ENCODE measurements around the gene IGLL5. TPM values are rescaled to one million over a fixed set of nuclear protein-coding genes. Genes with fewer than 3 reads are reported as not detected.
"Not testable (repeated sequence)": the region's sequence is repeated elsewhere in the genome, so short reads cannot be mapped to it uniquely, and the experiment has no call there.

The IGLL5 gene
- total RNA-seq, 1 donor from 2014 or later: 0.47 TPM

- Histone ChIP-seq H3K27me3 (ENCODE audit: low read depth) (peaks cover 33% of the 10 kb centered on the region), H3K4me3 (no peak overlapping the region), H3K27ac (replicated peaks) (no peak overlapping the region), H3K4me1 (no peaks in the 10 kb centered on the region), H3K9me3 (replicated peaks) (no peaks in the 10 kb centered on the region), H3K36me3 (no peaks in the 10 kb centered on the region)
- intact Hi-C loops (cut with micrococcal nuclease): no loop called here
- DNase-seq: no peak
- TF ChIP-seq, protein P1, sequence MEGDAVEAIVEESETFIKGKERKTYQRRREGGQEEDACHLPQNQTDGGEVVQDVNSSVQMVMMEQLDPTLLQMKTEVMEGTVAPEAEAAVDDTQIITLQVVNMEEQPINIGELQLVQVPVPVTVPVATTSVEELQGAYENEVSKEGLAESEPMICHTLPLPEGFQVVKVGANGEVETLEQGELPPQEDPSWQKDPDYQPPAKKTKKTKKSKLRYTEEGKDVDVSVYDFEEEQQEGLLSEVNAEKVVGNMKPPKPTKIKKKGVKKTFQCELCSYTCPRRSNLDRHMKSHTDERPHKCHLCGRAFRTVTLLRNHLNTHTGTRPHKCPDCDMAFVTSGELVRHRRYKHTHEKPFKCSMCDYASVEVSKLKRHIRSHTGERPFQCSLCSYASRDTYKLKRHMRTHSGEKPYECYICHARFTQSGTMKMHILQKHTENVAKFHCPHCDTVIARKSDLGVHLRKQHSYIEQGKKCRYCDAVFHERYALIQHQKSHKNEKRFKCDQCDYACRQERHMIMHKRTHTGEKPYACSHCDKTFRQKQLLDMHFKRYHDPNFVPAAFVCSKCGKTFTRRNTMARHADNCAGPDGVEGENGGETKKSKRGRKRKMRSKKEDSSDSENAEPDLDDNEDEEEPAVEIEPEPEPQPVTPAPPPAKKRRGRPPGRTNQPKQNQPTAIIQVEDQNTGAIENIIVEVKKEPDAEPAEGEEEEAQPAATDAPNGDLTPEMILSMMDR (IDR thresholded peaks at IDR 0.05; ENCODE audit: borderline replicate concordance): no peak
Observed at GRCh38 chr22:22920104-22920654, 32.6 kb downstream of the IGLL5 start.

DNA sequence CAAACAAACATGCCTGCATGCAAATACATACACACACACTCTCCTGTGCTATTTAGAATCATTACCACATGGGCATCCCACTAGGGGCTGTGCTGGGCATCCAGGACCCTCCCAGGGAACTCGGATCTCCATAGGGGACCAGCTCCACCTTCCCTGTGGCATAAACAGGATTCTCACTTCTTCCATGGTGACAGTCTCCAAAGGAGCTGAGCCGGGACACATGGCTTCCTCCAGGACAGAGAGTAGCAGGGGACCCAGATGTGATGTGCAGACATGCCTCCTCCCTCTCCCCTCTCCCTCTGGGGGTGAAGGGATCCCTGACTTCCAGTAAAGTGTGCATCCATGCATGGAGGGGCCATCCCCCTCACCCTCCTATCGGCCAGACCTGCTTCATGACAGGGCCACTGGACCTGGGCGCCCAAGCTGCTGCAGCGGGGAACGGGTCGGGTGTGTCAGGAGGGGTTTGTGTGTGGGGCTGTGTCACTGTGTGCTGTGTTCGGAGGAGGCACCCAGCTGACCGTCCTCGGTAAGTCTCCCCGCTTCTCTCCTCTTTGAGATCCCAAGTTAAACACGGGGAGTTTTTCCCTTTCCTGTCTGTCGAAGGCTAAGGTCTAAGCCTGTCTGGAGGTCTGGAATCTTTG, 33.4 kb downstream of the IGLL5 start:
- DNase-seq: no peak
- TF ChIP-seq, protein P1 (IDR thresholded peaks at IDR 0.05; ENCODE audit: borderline replicate concordance): no peak
- Histone ChIP-seq H3K36me3 (no peaks in the 10 kb centered on the region), H3K27ac (replicated peaks) (no peak overlapping the region), H3K4me3 (no peak overlapping the region), H3K27me3 (ENCODE audit: low read depth) (peaks cover 35% of the 10 kb centered on the region), H3K4me1 (no peaks in the 10 kb centered on the region), H3K9me3 (replicated peaks) (no peaks in the 10 kb centered on the region)
- intact Hi-C loops (cut with micrococcal nuclease): no loop called here

DNA sequence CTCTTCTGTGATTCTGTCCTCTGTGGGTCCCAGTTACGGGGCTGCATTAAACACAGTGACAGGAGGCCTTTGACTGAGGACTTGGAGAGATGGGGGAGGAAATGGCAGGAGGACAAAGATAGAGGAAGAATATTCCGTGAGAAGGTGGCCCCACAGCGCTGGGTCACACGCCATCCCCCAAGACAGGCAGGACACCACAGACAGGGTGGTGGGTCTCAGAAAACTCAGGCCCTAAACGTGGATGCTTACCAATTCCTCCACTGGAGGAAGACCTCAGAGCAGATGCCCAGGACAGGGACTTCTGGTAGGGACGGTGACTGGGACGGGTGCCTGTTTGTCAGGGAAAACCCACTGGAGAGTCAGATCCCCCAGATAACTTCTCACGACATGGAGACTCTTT, 34.0 kb downstream of the IGLL5 start:
- TF ChIP-seq, protein P1 (IDR thresholded peaks at IDR 0.05; ENCODE audit: borderline replicate concordance): no peak
- intact Hi-C loops (cut with micrococcal nuclease): no loop called here
- H3K27me3 ChIP-seq (ENCODE audit: low read depth): peaks cover 35% of the 10 kb centered on the region
- no peaks in the 10 kb centered on the region for H3K36me3 ChIP-seq
- no peaks in the 10 kb centered on the region for H3K9me3 ChIP-seq (replicated peaks)
- no peak overlapping the region for H3K27ac ChIP-seq (replicated peaks)
- no peak overlapping the region for H3K4me3 ChIP-seq
- no peak for DNase-seq
- H3K4me1 ChIP-seq: peaks cover 3% of the 10 kb centered on the region

GRCh38 chr22:22922092-22922953, 34.7 kb downstream of the IGLL5 start:
- intact Hi-C loops (cut with micrococcal nuclease); H3K4me3 ChIP-seq; H3K4me1 ChIP-seq; H3K27ac ChIP-seq (replicated peaks); H3K36me3 ChIP-seq; H3K9me3 ChIP-seq (replicated peaks); DNase-seq: not testable (repeated sequence)
- H3K27me3 ChIP-seq (ENCODE audit: low read depth): peaks cover 41% of the 10 kb centered on the region

- Histone ChIP-seq H3K4me1 (peaks cover 4% of the 10 kb centered on the region), H3K27me3 (ENCODE audit: low read depth) (peaks cover 47% of the 10 kb centered on the region), H3K36me3 (no peaks in the 10 kb centered on the region), H3K9me3 (replicated peaks) (no peaks in the 10 kb centered on the region), H3K4me3 (no peak overlapping the region), H3K27ac (replicated peaks) (no peak overlapping the region)
- TF ChIP-seq, protein P1 (IDR thresholded peaks at IDR 0.05; ENCODE audit: borderline replicate concordance): no peak
- intact Hi-C loops (cut with micrococcal nuclease): no loop called here
- DNase-seq: no peak
Observed at GRCh38 chr22:22922954-22923319, 35.3 kb downstream of the IGLL5 start.

DNA sequence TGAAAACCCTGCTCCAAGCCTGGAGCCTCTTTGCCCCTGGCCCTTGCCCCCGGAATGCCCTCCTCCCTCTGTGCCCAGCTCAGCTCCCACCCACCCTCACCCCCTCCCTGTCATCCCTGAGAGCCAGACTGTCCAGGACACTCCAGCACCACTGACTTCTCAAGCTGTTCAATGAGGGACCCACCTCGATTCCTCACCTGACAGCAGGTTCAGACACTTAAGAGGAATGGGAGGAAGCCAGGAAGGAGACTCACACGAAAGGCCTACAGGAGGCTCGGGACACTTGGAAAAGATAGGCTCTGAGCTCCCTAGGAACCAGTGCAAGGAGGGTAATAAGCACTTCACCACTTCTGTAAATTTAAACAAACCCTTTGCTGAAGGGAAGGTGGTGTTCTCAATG, 35.8 kb downstream of the IGLL5 start:
- intact Hi-C loops (cut with micrococcal nuclease): no loop called here
- Histone ChIP-seq H3K9me3 (replicated peaks) (no peaks in the 10 kb centered on the region), H3K27ac (replicated peaks) (no peak overlapping the region), H3K4me1 (peaks cover 8% of the 10 kb centered on the region), H3K27me3 (ENCODE audit: low read depth) (peaks cover 49% of the 10 kb centered on the region), H3K4me3 (no peak overlapping the region), H3K36me3 (no peaks in the 10 kb centered on the region)
- TF ChIP-seq, protein P1 (IDR thresholded peaks at IDR 0.05; ENCODE audit: borderline replicate concordance): no peak
- DNase-seq: no peak
